IgD-negative memory B cell (primary cell): Measurements from ENCODE around the gene KCNQ1. TPM values are rescaled to one million over a fixed set of nuclear protein-coding genes. Genes with fewer than 3 reads are reported as not detected.

Source experiments
- H3K27ac Mint-ChIP-seq, 3 donors: one replicate each; pipeline ENCODE4 v1.8.0; 2020 to 2022; ENCODE audit warnings: mild to moderate bottlenecking in 3 of 3, mixed read lengths in 3 of 3, moderate library complexity in 1 of 3
- H3K27me3 Mint-ChIP-seq: one replicate; pipeline ENCODE4 v1.8.0; 2021; ENCODE audit warnings: mixed read lengths
- H3K36me3 Mint-ChIP-seq: one replicate; pipeline ENCODE4 v1.8.0; 2020; ENCODE audit warnings: mild to moderate bottlenecking, mixed read lengths
- H3K4me1 Mint-ChIP-seq, 3 donors: one replicate each; pipeline ENCODE4 v1.8.0; 2020 to 2022; ENCODE audit warnings: mixed read lengths in 3 of 3, mild to moderate bottlenecking in 1 of 3
- H3K4me3 Mint-ChIP-seq, 4 donors: one replicate each; pipeline ENCODE4 v1.8.0; 2020 to 2022; ENCODE audit warnings: mild to moderate bottlenecking in 4 of 4, mixed read lengths in 4 of 4, moderate library complexity in 3 of 4
- H3K9me3 Mint-ChIP-seq, 3 donors: one replicate each; pipeline ENCODE4 v1.8.0; 2020 to 2021; ENCODE audit warnings: mixed read lengths in 3 of 3, mild to moderate bottlenecking in 1 of 3
- polyA plus RNA-seq: library from polyadenylated mRNA; unstranded; fragments of 300-500 nt; fragmentation: Illumina TruSeq; gene quantifications from one replicate; pipeline ENCODE4 v1.2.3, GENCODE V29; 2021

KCNQ1 gene
- polyA plus RNA-seq, 1 donor from 2014 or later: 20.5 TPM

DNA sequence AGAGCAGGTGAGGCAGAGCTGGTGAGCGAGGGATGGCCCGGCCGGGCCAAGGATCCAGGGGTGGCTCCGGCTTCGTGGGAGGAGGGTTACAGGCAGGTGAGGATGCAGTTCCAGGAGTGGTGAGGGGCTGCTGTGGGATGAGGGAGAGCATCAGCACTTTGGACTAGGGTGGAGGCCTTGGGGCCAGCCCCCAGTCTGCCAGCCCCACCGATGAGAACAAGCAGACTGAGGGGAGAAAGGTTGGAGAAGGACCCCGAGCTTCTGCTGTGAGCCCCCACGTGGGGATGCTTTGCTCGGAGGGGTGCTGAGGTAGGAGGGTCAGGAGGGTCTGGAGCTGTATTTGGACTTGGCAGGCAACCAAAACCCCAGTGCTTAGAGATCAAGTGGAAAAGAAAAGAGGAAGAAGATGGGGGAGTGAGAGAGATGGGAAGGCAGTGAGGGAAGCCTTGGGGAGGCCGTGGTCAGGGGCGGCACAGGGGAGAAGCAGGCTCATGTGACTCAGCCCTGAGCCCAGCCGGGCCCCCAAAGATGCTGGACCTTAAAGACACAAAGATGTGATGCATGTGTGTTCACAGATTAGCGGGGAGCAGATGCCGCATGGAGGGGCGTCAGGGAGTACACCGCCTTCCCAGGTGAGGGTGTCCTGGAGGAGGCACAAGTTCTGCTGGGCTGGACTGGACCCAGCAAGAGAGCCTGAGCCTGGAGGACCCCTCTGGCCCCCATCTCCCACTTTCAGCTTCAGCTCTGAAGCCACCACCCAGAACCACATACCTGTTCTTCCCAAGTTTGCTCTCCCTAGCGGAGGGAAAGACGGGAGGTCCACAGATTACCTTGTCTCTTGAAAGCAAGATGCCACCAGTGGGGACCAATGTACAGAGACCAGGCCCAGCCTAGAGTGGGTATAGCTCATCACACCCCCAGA is 349.5 kb downstream of the KCNQ1 start:
- Mint-ChIP-seq H3K4me1 (no peaks in the 10 kb centered on the region), H3K4me3 (no peak overlapping the region)

DNA sequence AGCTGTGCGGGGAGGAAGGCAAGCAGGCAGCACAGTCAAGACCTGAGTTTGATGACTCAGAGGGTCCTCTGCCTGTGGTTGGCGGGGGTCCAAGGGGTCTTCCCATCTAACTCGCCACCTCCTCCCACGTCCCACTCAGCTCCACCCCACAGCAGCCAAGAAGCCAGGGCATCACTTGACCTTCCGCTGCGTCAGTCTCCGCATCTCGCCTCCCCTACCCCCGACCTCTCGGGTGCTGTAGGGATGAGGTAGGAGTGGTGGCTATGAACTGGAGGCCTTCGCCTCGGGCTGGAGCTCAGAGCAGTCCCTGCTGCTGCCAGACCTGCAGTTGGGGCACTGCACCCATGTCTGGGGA is 350.1 kb downstream of the KCNQ1 start:
- Mint-ChIP-seq H3K4me3 (no peak overlapping the region), H3K27ac (no peak overlapping the region), H3K36me3 (peaks cover 11% of the 10 kb centered on the region), H3K4me1 (no peaks in the 10 kb centered on the region), H3K27me3 (peaks cover 2% of the 10 kb centered on the region), H3K9me3 (no peaks in the 10 kb centered on the region)

More for the DNA sequence above, 349.5 kb downstream of the KCNQ1 start:
- Mint-ChIP-seq H3K27ac (no peak overlapping the region), H3K27me3 (peaks cover 3% of the 10 kb centered on the region), H3K9me3 (no peaks in the 10 kb centered on the region), H3K36me3 (peaks cover 10% of the 10 kb centered on the region)

DNA sequence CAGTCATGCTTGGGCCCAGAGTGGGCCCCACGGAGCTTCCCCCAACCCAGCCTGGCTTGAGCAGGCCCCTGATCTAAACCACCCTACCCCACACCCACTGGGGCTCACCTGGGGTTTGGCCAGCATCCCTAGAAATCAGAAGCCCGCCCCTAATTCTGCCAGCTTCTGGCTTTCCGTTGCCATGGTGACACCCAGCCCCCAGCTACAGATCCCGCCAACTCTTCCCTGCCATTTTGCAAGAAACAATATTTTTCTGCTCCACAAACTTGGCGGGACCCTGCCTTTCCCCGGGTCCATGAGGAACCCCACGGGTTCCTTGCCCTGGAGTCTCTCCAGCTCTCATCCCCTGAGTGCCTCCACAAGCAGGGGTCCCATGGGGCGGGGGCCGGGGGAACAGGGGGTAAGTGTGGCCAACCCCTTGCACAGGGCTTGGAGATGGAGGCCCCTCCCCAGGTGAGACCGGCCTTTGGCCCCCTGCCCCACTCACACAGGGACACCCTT is 350.7 kb downstream of the KCNQ1 start:
- H3K9me3 Mint-ChIP-seq: no peaks in the 10 kb centered on the region
- H3K27me3 Mint-ChIP-seq: peaks cover 2% of the 10 kb centered on the region
- H3K4me1 Mint-ChIP-seq: no peaks in the 10 kb centered on the region
- peak overlapping the region in 2 of 4 donors; percentile 13 to 23 for H3K4me3 Mint-ChIP-seq
- H3K36me3 Mint-ChIP-seq: peaks cover 11% of the 10 kb centered on the region
- no peak overlapping the region for H3K27ac Mint-ChIP-seq

DNA sequence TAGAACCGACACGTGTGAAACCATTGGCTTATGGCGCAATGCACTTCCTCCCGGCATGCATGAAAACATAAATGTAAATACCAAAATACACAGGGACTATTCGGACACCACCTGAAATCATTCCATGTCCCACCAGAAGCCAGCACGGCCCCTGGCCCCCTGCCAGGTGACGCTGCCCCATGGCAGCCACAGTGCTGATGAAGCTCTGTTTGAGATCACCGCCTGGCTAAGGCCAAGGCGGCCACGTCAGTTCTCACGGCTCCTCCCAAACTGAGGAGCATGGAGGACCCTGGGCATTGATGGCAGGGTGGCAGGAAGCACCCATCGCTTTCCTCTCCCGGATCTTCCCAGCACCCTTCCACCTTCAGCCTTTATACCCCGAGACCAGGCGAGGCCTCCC is 351.3 kb downstream of the KCNQ1 start:
- no peaks in the 10 kb centered on the region for H3K9me3 Mint-ChIP-seq

GRCh38 chr11:2796508-2797113 is 351.8 kb downstream of the KCNQ1 start:
- H3K4me3 Mint-ChIP-seq: no peak overlapping the region
- no peaks in the 10 kb centered on the region for H3K9me3 Mint-ChIP-seq
- peaks cover 8% of the 10 kb centered on the region for H3K36me3 Mint-ChIP-seq
- no peaks in the 10 kb centered on the region for H3K4me1 Mint-ChIP-seq
- H3K27me3 Mint-ChIP-seq: no peaks in the 10 kb centered on the region
- no peak overlapping the region for H3K27ac Mint-ChIP-seq

More for the DNA sequence above, 351.3 kb downstream of the KCNQ1 start:
- Mint-ChIP-seq H3K4me3 (peak overlapping the region in 2 of 4 donors; percentile 13 to 26), H3K36me3 (peaks cover 8% of the 10 kb centered on the region), H3K27ac (no peak overlapping the region), H3K4me1 (no peaks in the 10 kb centered on the region), H3K27me3 (no peaks in the 10 kb centered on the region)

GRCh38 chr11:2797121-2797711 is 352.4 kb downstream of the KCNQ1 start:
- peaks cover 8% of the 10 kb centered on the region for H3K36me3 Mint-ChIP-seq
- no peaks in the 10 kb centered on the region for H3K9me3 Mint-ChIP-seq
- no peak overlapping the region for H3K27ac Mint-ChIP-seq
- H3K27me3 Mint-ChIP-seq: no peaks in the 10 kb centered on the region
- H3K4me3 Mint-ChIP-seq: no peak overlapping the region
- no peaks in the 10 kb centered on the region for H3K4me1 Mint-ChIP-seq

GRCh38 chr11:2797741-2798361 is 353.0 kb downstream of the KCNQ1 start:
- Mint-ChIP-seq H3K36me3 (peaks cover 8% of the 10 kb centered on the region), H3K4me3 (no peak overlapping the region), H3K9me3 (no peaks in the 10 kb centered on the region), H3K27me3 (no peaks in the 10 kb centered on the region), H3K27ac (no peak overlapping the region), H3K4me1 (no peaks in the 10 kb centered on the region)

DNA sequence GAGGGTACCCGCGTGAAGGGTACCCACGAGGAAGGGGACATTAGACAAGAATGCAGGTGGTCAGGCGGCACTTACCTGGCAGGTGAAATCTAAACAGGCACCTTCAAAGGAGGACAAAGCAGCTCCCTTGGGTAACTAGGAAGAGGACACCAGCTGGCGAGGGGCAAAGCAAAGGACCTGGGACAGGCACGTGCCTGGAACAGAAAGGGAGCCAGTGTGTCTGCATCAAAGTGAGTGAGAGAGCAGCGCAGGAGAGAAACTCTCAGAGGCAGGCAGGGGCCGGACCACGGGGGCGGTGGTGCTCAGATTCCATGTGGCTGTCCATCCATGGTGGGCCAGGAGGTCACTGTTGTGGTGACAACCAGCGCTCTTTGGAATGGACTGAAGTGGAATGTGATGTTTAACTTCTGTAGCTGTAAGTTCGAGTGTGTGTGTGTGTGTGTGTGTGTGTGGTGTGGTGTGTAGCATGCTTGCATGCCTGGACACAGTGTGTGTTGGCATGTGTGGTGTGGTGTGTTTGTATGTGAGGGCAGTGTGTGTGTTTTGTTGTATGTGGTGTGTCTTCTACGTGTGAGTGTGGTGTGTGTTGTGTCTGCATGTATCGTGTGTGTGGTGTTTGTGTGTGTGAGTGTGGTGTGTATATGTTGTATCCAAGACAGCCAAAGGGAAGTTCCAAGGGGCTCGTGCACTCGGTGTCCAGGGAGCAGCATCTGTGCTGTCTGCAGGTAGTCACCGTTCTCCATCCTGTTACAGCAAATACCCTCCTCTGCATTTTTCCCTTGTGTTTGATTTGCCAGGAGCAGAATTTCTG is 354.3 kb downstream of the KCNQ1 start:
- Mint-ChIP-seq H3K4me3 (no peak overlapping the region), H3K4me1 (no peaks in the 10 kb centered on the region), H3K27me3 (no peaks in the 10 kb centered on the region), H3K9me3 (no peaks in the 10 kb centered on the region), H3K27ac (peak overlapping the region in 1 of 3 donors; percentile 67), H3K36me3 (peaks cover 6% of the 10 kb centered on the region)

DNA sequence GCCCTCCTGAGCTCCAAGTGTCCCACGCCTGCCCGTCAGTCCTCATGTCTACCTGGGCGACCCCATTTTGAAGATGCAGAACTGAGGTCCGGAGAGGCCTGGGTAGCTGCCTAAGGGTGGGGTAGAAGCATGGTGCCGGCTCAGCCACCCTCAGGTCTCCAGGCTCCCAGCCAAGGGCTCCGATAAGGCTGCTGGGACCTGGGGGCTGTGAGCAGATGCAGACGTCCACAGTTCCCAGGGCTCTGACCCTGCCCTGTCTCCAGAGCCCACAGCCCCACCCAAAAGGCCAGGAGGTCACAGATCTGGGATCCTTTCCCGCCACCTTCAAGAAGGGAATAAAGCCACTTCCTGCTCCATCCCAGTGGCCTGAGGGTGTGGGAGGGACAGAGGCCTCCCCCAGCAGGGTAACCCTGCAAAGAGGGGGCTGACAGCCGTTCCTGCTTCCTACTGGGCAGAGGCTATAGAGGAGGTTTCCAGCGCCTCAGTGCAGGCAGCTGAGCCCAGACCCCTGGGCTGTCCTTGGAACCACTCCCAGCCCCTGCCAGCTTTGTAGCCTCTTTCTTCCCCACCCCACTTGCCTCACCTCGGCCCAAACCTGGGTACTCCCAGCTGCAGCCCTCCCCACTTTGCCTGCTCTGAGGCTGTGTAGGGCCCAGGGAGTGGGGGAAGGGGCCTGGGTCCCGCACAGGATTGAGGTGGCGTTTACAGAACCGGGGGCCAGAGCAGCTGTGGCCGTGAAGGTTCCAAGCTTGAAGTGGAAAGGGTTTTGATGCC is 355.3 kb downstream of the KCNQ1 start:
- peaks cover 6% of the 10 kb centered on the region for H3K36me3 Mint-ChIP-seq
- H3K27ac Mint-ChIP-seq: no peak overlapping the region
- no peaks in the 10 kb centered on the region for H3K9me3 Mint-ChIP-seq
- H3K4me1 Mint-ChIP-seq: no peaks in the 10 kb centered on the region
- no peak overlapping the region for H3K4me3 Mint-ChIP-seq
- no peaks in the 10 kb centered on the region for H3K27me3 Mint-ChIP-seq

DNA sequence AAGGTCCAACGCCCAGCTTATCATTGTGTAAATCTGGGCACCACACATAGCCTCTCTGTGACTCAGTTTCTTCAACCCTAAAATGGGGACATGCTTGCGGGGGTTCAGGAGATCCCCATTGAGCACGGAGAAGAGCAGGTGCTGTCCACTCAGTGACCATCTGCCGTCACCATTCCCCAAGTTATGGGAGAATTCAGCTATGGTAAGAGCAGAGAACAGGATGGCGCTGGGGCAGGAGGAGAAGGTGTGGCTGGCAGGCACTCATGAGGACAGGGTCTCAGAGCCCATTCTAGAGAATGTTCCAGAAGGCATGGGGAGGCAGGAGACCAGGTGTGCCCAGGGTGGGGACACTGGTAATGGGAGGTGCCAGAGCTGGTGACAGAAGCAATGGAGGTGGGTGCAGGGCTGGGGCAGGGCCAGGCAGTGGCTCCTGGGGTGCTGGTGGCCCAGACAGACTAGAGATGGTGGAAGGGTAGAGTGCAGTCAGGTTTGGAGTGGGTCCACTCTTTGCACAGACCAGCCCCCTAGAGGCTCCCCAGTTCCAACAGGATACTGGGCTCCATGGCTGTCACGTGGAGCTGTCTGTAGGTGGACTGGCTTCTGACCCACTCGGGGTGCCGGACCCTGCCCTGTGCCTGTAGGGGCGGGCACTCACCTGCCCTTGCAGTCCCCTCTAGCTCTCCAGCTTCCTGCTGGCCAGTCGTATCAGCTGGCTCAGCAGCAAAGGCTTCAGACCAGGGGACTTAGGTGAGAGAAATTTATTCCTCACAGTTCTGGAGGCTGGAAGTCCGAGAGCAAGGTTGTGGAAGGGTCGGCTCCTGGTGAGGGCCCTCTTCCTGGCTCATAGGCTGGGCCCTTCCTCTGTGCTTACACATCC is 356.1 kb downstream of the KCNQ1 start:
- H3K4me3 Mint-ChIP-seq: no peak overlapping the region
- H3K27me3 Mint-ChIP-seq: no peaks in the 10 kb centered on the region
- H3K9me3 Mint-ChIP-seq: no peaks in the 10 kb centered on the region
- peaks cover 8% of the 10 kb centered on the region for H3K36me3 Mint-ChIP-seq
- no peak overlapping the region for H3K27ac Mint-ChIP-seq
- no peaks in the 10 kb centered on the region for H3K4me1 Mint-ChIP-seq

DNA sequence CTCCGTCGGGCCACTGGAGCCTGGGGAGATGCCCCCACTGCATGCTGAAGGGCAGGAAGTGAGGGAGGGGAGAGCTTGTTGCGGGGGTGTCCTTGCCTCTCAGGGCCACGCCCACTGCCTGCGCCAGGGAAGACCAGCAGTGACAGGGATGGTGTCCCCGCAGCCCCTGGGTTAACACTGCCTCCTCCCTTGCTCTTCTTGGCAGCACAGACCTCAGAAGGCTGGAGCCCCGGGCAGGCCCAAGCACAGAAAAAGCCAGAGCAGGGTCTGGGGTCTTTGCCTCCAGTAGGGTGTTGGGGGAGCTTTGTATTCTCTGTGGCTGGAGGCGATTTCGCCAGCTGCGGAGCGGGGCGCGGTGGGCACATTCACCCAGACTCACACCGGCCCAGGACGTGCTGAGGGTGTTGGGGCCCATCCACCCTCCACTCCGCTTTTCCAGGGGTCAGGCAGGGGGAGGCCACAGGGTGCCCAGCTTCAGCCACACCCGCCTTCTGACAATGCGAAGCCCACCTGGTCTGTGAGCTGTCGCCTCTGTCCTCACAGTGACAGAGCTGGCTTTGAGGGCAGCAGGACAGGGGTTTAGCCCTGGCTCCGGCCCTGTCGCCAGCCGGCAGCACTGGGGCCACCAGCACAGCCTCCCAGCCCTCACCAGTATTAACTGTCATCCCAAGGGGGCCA is 357.0 kb downstream of the KCNQ1 start:
- Mint-ChIP-seq H3K9me3 (no peaks in the 10 kb centered on the region), H3K4me1 (no peaks in the 10 kb centered on the region), H3K36me3 (peaks cover 7% of the 10 kb centered on the region), H3K27ac (no peak overlapping the region), H3K4me3 (no peak overlapping the region), H3K27me3 (no peaks in the 10 kb centered on the region)

GRCh38 chr11:2802389-2803185 is 357.8 kb downstream of the KCNQ1 start:
- Mint-ChIP-seq H3K4me3 (no peak overlapping the region), H3K36me3 (peaks cover 7% of the 10 kb centered on the region), H3K27me3 (no peaks in the 10 kb centered on the region), H3K27ac (no peak overlapping the region), H3K4me1 (no peaks in the 10 kb centered on the region), H3K9me3 (no peaks in the 10 kb centered on the region)
